Activated CD4-positive, alpha-beta T cell treated with anti-CD3 and anti-CD28 coated beads, Interleukin-2, amount 10 ng/mL, durations not matched to agents 7 days and 5 days (primary cell): ENCODE data around the gene FSTL4. TPM values are rescaled to one million over a fixed set of nuclear protein-coding genes. Genes with fewer than 3 reads are reported as not detected.
"Not testable (repeated sequence)": the region's sequence is repeated elsewhere in the genome, so short reads cannot be mapped to it uniquely, and the experiment has no call there.

Experiments
- CTCF ChIA-PET: fragments of 350-600 bp; sonication (Branson Sonifier 250); formaldehyde crosslinking; loops from one replicate; lab custom pipeline; 2021; ENCODE audit warnings: antibody characterized with exemption; lab: Charles Lee
- POLR2A ChIA-PET: fragments of 350-600 bp; sonication (Branson Sonifier 250); formaldehyde crosslinking; loops from one replicate; lab custom pipeline; 2021; ENCODE audit warnings: antibody characterized with exemption; lab: Charles Lee
- DNase-seq: peaks from one replicate; pipeline ENCODE4 v3.0.0-alpha.2; 2020
- H3K27ac Mint-ChIP-seq: one replicate; pipeline ENCODE4 v1.8.0; 2021; ENCODE audit warnings: mild to moderate bottlenecking, moderate library complexity, mixed read lengths
- H3K27me3 Mint-ChIP-seq: one replicate; pipeline ENCODE4 v1.8.0; 2021; ENCODE audit warnings: mixed read lengths
- H3K36me3 Mint-ChIP-seq: one replicate; pipeline ENCODE4 v1.8.0; 2021; ENCODE audit warnings: low read depth, mixed read lengths
- H3K4me1 Mint-ChIP-seq: one replicate; pipeline ENCODE4 v1.8.0; 2021; ENCODE audit warnings: mixed read lengths
- H3K4me3 Mint-ChIP-seq: one replicate; pipeline ENCODE4 v1.8.0; 2021; ENCODE audit warnings: mild to moderate bottlenecking, moderate library complexity, mixed read lengths
- H3K9me3 Mint-ChIP-seq: one replicate; pipeline ENCODE4 v1.8.0; 2021; ENCODE audit warnings: mixed read lengths
- total RNA-seq, 2 experiments: library from RNA; stranded (reverse); gene quantifications; one replicate each; pipeline ENCODE4 v1.2.3, GENCODE V29; 2021

The FSTL4 gene
- total RNA-seq, 2 experiments from 2014 or later: not detected

GRCh38 chr5:133394477-133394817, 217.9 kb downstream of the FSTL4 start:
- CTCF ChIA-PET, H3K4me3 Mint-ChIP-seq, DNase-seq, H3K27ac Mint-ChIP-seq, H3K36me3 Mint-ChIP-seq, H3K27me3 Mint-ChIP-seq, POLR2A ChIA-PET, H3K9me3 Mint-ChIP-seq: not testable (repeated sequence)
- H3K4me1 Mint-ChIP-seq: peaks cover 13% of the 10 kb centered on the region

- Mint-ChIP-seq H3K9me3 (no peaks in the 10 kb centered on the region), H3K27ac (no peak overlapping the region), H3K27me3 (peaks cover 8% of the 10 kb centered on the region), H3K4me3 (no peak overlapping the region), H3K4me1 (peaks cover 13% of the 10 kb centered on the region), H3K36me3 (no peaks in the 10 kb centered on the region)
- no peak for DNase-seq
- CTCF ChIA-PET: interaction anchor here (1.1 kb wide), 1 partner anchor 11 kb away, joined by 5 read pairs; no protein-coding TSS in a partner anchor
- POLR2A ChIA-PET: no interaction called here
Observed at GRCh38 chr5:133393776-133394476, 218.4 kb downstream of the FSTL4 start.

- Mint-ChIP-seq H3K27me3 (peaks cover 13% of the 10 kb centered on the region), H3K4me3 (no peak overlapping the region), H3K9me3 (no peaks in the 10 kb centered on the region), H3K36me3 (no peaks in the 10 kb centered on the region), H3K4me1 (peaks cover 9% of the 10 kb centered on the region), H3K27ac (no peak overlapping the region)
- ChIA-PET POLR2A (no interaction called here), CTCF (interaction anchor here (1.7 kb wide), 1 partner anchor 15 kb away, joined by 6 read pairs; no protein-coding TSS in a partner anchor)
- no peak for DNase-seq
Observed at GRCh38 chr5:133392448-133392847, 219.9 kb downstream of the FSTL4 start.

GRCh38 chr5:133391354-133392136, 220.8 kb downstream of the FSTL4 start:
- peaks cover 4% of the 10 kb centered on the region for H3K4me1 Mint-ChIP-seq
- no peak overlapping the region for H3K4me3 Mint-ChIP-seq
- POLR2A ChIA-PET: no interaction called here
- H3K27ac Mint-ChIP-seq: no peak overlapping the region
- peaks cover 13% of the 10 kb centered on the region for H3K27me3 Mint-ChIP-seq
- DNase-seq: peak; percentile 4
- CTCF ChIA-PET: interaction anchor here (1.7 kb wide), 1 partner anchor 16 kb away, joined by 6 read pairs; no protein-coding TSS in a partner anchor
- H3K9me3 Mint-ChIP-seq: no peaks in the 10 kb centered on the region
- no peaks in the 10 kb centered on the region for H3K36me3 Mint-ChIP-seq

DNA sequence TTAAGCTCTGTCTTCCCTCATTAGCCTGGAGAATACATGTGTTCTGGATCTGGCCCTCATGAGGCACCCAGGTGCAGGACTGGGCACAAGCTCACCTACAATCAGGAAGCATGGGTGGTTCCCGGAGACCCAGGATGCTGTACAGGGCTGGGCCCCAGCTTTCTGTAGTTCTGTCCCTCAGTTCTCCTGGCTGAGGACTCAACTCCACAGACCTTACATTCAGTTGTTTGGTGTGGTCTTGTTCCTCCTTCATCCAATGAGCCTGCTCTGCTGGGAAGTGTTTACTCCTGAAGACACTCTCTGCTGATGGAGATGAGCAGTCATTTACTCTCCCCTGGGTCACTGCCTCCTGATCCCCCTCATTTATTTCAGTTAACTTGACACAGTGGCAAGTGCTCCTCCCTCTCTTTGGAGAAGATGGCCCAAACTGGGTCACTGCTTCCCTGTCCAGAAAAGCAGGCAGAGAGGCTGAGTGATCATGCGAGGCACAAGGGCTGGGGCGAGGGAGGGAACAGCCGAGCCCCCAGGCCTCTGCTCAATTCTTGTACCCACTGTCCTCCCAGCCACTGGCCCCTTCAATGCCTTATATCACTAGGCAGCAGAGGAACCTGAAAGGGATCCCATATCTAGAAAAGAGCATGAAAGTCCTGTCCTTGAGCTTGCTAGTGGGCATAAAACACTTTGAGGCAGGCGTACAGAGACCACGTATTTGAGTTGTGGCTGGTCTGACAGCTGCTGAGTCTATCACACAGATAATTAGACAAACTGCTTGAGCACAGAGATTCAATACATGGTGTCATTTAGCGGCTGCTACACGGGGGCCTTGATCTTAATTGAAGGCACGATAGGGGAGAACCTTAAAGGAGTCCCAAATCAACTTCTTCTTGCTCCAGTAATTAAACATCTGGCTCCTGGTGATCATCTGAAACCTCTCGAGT, 221.7 kb downstream of the FSTL4 start:
- no peaks in the 10 kb centered on the region for H3K9me3 Mint-ChIP-seq
- no peak overlapping the region for H3K4me3 Mint-ChIP-seq
- no peak overlapping the region for H3K27ac Mint-ChIP-seq
- H3K36me3 Mint-ChIP-seq: no peaks in the 10 kb centered on the region
- no peaks in the 10 kb centered on the region for H3K4me1 Mint-ChIP-seq
- H3K27me3 Mint-ChIP-seq: peaks cover 13% of the 10 kb centered on the region
- ChIA-PET POLR2A (no interaction called here), CTCF (interaction anchor here (2.2 kb wide), 1 partner anchor 33 kb away, joined by 7 read pairs; no protein-coding TSS in a partner anchor)
- DNase-seq: peak; percentile 4

DNA sequence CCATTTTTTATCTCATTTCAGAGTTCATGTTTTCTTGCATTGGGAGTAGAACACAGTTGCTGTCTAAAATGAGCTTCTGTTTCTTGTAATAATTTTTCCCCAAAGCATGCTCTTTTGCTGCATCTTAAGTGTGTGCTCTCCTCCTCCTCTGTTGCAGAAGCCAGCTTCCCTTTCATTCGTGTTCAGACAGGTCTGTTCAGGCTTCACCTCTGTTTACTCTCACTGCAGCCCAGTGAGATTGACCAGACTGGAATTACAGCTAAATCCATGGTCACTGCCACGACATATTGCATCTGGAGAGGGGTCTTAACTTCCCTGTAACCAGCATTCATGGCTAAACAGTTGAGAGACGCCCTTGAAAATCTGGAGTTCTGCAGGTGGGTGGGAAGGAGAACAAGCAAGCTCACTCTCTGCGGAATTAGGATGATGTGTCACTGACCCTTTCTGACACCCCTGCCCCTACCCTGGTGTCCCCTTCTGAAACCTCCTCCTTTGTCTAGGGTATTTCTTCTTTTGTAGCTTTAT, 223.2 kb downstream of the FSTL4 start:
- no peak overlapping the region for H3K27ac Mint-ChIP-seq
- peak; percentile 2 for DNase-seq

GRCh38 chr5:133387621-133388020, 224.7 kb downstream of the FSTL4 start:
- H3K4me3 Mint-ChIP-seq: no peak overlapping the region
- no peaks in the 10 kb centered on the region for H3K36me3 Mint-ChIP-seq
- ChIA-PET CTCF (no interaction called here), POLR2A (no interaction called here)
- no peak overlapping the region for H3K27ac Mint-ChIP-seq
- no peak for DNase-seq
- peaks cover 14% of the 10 kb centered on the region for H3K27me3 Mint-ChIP-seq
- H3K4me1 Mint-ChIP-seq: no peaks in the 10 kb centered on the region
- H3K9me3 Mint-ChIP-seq: no peaks in the 10 kb centered on the region

More for the DNA sequence above, 223.2 kb downstream of the FSTL4 start:
- Mint-ChIP-seq H3K4me3 (no peak overlapping the region), H3K36me3 (no peaks in the 10 kb centered on the region), H3K4me1 (no peaks in the 10 kb centered on the region), H3K9me3 (no peaks in the 10 kb centered on the region), H3K27me3 (peaks cover 13% of the 10 kb centered on the region)
- CTCF ChIA-PET: interaction anchor here (2.2 kb wide), 1 partner anchor 35 kb away, joined by 7 read pairs; no protein-coding TSS in a partner anchor
- POLR2A ChIA-PET: no interaction called here

GRCh38 chr5:133387091-133387490, 225.2 kb downstream of the FSTL4 start:
- Mint-ChIP-seq H3K27ac (no peak overlapping the region), H3K4me3 (no peak overlapping the region), H3K9me3 (no peaks in the 10 kb centered on the region), H3K36me3 (no peaks in the 10 kb centered on the region), H3K4me1 (no peaks in the 10 kb centered on the region), H3K27me3 (peaks cover 16% of the 10 kb centered on the region)
- ChIA-PET CTCF (no interaction called here), POLR2A (no interaction called here)
- DNase-seq: no peak

GRCh38 chr5:133386662-133387061, 225.7 kb downstream of the FSTL4 start:
- H3K27ac Mint-ChIP-seq: no peak overlapping the region
- H3K27me3 Mint-ChIP-seq: peaks cover 16% of the 10 kb centered on the region
- no peaks in the 10 kb centered on the region for H3K4me1 Mint-ChIP-seq
- DNase-seq: no peak
- ChIA-PET POLR2A (no interaction called here), CTCF (no interaction called here)
- H3K4me3 Mint-ChIP-seq: no peak overlapping the region
- H3K9me3 Mint-ChIP-seq: no peaks in the 10 kb centered on the region
- no peaks in the 10 kb centered on the region for H3K36me3 Mint-ChIP-seq

- Mint-ChIP-seq H3K27ac (no peak overlapping the region), H3K4me1 (no peaks in the 10 kb centered on the region), H3K27me3 (peaks cover 18% of the 10 kb centered on the region), H3K4me3 (no peak overlapping the region), H3K9me3 (no peaks in the 10 kb centered on the region), H3K36me3 (no peaks in the 10 kb centered on the region)
- ChIA-PET CTCF (interaction anchor here (0.8 kb wide), 1 partner anchor 38 kb away, joined by 3 read pairs; no protein-coding TSS in a partner anchor), POLR2A (no interaction called here)
- DNase-seq: no peak
Observed at GRCh38 chr5:133385346-133385745, 227.0 kb downstream of the FSTL4 start.

GRCh38 chr5:133384903-133385302, 227.4 kb downstream of the FSTL4 start:
- no peaks in the 10 kb centered on the region for H3K4me1 Mint-ChIP-seq
- no peaks in the 10 kb centered on the region for H3K9me3 Mint-ChIP-seq
- no peak overlapping the region for H3K27ac Mint-ChIP-seq
- no peak overlapping the region for H3K4me3 Mint-ChIP-seq
- no peaks in the 10 kb centered on the region for H3K36me3 Mint-ChIP-seq
- peaks cover 19% of the 10 kb centered on the region for H3K27me3 Mint-ChIP-seq
- ChIA-PET CTCF (interaction anchor here (0.8 kb wide), 1 partner anchor 39 kb away, joined by 3 read pairs; no protein-coding TSS in a partner anchor), POLR2A (no interaction called here)
- DNase-seq: no peak

DNA sequence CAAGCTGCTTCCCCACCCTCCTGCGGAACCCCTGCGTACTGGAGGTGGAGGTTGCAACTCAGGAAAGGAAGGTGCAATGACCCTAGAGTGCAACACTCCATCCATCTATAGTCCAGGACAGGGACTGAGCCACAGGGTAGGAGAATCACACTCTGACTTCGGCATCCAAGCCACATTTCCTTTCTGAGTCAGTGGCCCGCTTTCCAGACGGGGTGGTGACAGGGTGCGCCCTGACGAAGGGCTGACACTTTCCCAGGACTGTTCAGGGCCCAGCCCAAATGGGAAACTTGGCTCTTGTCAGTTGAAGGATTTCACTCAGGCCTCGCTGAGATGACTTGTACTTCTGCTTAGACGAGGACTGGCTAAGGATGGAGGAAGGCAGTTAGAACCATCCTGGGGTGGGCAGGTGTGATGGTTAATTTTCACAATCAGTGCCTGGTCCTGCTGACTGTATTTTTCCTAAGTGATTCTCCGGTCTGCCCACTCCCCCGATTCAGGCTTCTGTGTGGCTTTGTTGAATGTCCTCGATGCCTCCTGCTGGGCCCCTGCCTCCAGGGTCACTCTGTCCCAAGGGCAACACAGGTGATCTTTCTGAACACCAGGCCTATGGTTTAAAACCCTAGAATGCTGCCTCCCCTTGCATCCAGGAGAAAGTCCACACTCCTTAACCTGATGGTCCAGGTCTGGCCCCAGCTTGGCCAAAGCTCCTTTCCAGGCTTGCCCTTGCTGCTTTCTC, 228.1 kb downstream of the FSTL4 start:
- DNase-seq: no peak
- CTCF ChIA-PET: no interaction called here
- POLR2A ChIA-PET: no interaction called here
- peaks cover 14% of the 10 kb centered on the region for H3K27me3 Mint-ChIP-seq
- no peak overlapping the region for H3K27ac Mint-ChIP-seq
- H3K4me1 Mint-ChIP-seq: no peaks in the 10 kb centered on the region
- H3K9me3 Mint-ChIP-seq: no peaks in the 10 kb centered on the region
- H3K36me3 Mint-ChIP-seq: no peaks in the 10 kb centered on the region
- H3K4me3 Mint-ChIP-seq: no peak overlapping the region
